GM18858 (cell line): Measurements from ENCODE around the gene TMCO1.
"Not testable (repeated sequence)": the region's sequence is repeated elsewhere in the genome, so short reads cannot be mapped to it uniquely, and the experiment has no call there.

ENCODE experiments used
- ATAC-seq: cut with Tn5 transposase; IDR thresholded peaks from one replicate; pipeline ENCODE4 v1.9.1; 2021; ENCODE audit not compliant: unreplicated experiment

Gene TMCO1

DNA sequence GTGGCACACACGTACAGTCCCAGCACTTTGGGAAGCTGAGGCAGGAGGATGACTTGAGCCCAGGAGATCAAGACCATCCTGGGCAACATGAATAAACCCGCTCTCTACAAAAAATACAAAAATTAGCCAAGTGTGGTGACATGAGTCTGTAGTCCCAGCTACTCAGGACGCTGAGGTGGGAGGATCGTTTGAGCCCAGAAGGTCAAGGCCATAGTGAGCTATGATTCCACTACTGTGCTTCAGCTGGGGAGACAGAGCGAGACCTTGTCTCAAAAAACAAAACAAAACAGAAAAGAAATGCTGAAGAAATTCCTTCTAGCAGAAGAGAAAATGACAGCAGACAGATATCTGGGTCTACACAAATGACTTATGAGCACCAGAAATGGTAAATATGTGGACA, 80.6 kb downstream of the TMCO1 start:
- ATAC-seq = no peak

DNA sequence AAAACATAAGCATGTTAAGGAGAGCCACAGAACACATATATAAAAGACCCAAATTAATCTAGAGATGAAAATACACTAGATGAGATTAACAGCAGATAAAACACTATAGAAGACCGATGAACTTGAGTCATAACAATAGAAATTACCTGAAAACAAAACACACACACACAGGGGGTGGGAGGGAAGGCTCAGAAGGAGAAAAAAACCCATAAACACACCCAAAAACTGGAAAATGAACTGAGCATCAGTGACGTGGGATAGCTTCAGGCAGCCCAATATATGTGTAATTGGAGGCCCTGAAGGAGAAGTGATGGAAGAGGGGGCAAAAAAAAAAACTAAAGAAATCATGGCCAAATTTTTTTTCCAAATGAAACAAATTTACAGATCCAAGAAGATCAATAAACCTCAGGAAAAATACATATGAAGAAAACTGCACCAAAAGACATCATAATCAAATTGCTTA, 81.7 kb downstream of the TMCO1 start:
- ATAC-seq = peak; percentile 32

DNA sequence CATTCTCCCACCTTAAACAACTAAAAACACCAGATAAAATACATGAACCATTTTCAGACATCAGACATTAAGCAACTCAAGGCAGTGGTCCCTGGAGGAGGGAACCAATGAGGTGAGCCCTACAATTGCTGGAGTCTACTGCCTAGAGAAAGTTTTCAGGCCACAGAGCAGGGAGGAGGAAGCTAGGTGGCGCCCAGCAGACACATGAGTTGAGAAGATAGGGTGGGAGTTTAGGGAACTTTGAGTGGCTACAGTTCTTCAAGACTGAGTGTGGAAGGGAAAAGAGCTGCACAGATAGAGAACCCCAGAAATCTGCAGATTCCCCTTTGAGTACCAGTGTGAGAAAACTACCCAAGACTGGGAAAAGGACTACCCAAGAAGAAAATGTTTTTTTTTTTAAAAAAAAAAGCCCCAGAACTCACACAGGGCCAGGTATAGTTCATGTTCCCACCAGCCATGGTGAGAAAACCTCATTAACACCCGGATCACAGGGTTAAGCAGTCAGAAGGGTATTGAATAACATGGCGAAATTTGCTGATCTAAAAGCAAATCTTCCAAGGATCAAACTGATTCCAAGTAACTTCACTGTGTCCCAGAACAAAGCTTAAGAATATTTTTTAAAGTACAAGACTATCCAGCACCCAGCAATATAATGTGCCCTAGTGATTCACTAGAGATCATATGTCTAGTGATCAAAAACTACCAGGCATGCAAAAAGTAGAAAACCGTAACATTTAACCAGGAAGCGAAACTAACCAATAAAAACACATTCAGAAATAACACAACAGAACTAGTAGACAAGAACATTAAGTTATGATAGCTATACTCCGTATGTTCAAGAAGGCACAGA, 82.3 kb downstream of the TMCO1 start:
- ATAC-seq = peak; percentile 76

DNA sequence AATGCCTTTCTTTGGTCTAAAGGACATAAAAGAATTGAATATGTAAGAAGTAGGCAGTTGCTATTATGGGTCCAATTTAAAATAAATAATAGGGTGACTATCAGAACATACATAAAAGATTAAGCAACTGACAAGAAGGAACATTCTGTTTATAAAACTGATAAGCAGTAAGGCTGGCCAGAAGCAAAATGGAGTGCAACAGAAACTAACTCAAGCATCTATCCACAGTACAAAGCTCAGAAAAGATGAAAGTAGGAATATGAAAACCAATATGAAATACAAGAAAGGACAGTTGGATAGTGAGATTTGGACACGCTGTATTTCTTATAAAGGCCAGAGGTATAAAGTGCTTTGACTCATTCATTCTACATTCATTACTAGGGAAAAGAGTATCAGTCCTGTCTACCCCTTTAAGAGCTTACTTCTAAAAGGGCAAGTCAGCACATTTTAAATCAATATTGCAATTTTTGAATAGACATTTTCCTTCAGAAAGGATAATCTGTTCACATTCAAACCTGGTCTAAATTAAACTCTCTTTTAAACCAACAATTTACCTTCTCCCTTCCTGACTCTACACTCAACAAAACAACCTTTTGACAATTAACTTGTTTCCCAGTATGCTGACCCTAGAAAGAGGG, 84.7 kb downstream of the TMCO1 start:
- ATAC-seq = no peak

DNA sequence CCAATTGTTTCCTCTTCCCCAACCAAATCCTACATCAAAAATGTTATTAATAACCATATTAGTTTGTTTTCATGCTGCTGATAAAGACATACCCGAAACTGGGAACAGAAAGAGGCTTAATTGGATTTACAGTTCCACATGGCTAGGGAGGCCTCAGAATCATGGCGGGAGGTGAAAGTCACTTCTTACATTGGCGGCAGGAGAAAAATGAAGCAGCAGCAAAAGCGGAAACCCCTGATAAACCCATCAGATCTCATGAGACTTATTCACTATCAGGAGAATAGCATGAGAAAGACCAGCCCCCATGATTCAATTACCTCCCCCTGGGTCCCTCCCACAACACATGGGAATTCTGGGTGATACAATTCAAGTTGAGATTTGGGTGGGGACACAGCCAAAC, 87.9 kb downstream of the TMCO1 start:
- not testable (repeated sequence) for ATAC-seq

GRCh38 chr1:165680303-165680702, 88.4 kb downstream of the TMCO1 start:
- ATAC-seq = no peak

GRCh38 chr1:165679282-165680036, 89.2 kb downstream of the TMCO1 start:
- no peak for ATAC-seq

- ATAC-seq = no peak
These were observed 90.2 kb downstream of the TMCO1 start for GRCh38 chr1:165678509-165678908.
